GM21526 (cell line): ENCODE measurements around the gene MYLK4.

ENCODE experiments used
- ATAC-seq: cut with Tn5 transposase; IDR thresholded peaks from one replicate; pipeline ENCODE4 v1.9.1; 2021; ENCODE audit warnings: moderate library complexity; ENCODE audit not compliant: unreplicated experiment, low FRiP score

The MYLK4 gene

DNA sequence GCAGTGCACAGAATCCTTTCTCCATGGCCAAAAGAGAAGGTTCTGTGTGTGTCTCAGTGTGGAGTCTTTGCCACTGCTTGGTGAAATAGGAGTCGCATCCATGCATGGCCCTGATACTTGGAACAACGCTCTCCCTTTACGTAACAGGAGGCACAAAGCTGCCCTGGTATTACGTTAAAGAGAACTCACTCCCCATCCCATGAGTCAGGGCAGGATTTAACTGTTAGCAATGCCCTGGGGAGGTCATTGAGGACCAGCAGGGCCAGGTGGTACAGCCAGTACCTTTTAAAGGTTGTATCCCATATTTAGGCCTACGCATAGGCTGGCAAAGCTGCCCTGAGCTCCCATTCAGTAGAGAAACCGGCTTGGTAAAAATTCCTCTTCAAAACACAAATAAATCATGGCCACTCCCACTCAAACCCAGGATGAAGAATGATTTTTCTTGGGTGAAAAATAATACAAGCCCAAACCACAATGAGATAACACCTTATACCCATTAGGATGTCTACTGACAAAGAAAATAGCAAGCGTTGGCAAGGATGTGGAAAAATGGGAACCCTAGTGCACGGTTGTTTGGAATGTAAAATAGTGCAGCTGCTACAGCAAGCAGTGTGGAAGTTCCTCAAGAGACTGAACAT is 37.1 kb downstream of the MYLK4 start:
- no peak for ATAC-seq

DNA sequence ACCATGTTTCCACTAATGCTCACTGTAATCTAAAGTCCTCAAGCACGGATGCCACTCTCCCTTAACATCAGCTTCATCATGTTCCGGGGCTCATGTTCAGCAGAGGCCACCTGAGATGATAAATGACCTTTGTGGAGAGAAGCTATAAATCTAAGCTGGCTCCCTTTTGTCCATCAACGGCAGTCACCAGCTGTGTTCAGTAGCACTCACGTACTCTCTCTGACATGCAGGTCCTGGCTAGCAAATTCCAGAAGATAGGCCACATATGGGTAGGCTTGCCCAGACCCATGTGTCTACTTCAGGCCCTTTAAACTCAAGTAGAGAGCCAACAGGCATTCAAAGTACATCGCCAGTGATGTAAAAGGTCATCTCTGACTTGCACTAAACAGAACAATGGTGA is 38.6 kb downstream of the MYLK4 start:
- no peak for ATAC-seq

DNA sequence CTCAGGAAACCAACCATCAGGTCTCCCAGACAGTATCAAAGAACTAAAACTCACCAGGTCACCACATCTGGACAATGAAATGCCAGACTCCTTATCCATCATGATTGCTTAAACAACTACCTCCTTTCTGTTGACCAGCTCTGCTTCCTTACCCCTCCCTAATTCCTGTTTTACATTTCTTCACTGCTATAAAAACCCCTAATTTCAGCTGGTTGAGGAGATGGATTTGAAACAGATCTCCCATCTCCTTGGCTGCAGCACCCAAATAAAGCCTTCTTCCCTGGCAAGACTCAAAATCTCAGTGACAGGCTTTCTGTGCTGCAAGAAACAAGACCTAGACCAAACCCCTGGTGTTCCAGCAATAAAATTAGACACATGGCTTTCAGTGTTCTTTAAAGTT is 40.3 kb downstream of the MYLK4 start:
- no peak for ATAC-seq

DNA sequence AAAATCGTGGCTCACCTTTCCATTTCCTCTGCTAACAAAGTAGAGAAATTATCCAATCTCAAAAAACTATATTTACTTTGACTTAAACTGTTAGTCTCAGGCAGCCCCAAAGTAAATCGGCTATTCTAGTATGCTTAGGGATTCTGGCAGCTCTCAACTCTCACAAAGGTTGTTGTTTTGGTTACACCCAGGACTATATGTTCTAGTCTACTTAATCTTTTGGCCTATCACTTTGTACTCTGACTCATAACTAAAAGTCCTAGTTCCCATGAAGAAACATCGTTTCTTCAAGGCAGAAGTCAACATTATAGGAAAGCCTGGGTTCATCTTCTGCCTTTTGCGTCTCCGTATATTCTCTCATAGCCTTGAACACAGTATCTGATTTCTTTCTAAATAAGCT is 42.3 kb downstream of the MYLK4 start:
- no peak for ATAC-seq

DNA sequence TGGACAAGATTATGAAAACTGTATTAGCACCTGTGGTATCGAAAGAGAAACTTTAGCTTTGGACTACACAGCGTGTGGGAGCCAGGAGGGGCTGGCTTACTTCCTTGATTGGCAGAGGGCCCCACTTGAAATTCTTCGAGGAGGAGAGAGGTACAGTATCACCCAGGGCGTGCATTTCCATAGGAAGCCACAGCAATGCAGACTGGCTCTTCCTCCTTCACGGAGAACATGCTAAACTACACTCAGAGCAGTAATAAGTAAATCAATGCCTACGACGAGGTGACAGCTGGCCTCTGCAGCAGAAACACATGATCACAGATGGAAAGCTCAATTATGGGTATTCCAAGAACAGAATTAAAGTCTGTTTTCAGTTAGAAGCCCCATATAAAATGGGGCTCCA is 44.2 kb downstream of the MYLK4 start:
- no peak for ATAC-seq

DNA sequence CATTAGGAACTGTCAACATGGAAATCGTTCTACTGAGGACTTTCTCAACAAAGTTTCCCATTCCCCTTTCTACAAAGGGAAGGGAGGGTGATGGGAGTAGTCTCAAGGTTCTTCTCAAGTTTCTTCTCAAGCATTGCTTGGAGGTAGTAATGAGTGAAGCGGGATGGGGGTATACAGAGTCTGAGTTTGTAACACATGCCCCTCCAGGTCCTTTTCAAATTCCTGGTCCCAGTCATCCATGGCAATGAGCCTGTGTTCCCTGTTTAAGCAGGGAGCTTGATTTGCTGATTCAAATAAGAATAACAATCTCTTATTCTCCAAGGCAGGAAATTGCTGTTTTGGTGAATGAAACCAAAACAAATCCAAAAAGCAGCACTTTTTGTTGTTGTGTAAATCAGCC is 45.5 kb downstream of the MYLK4 start:
- ATAC-seq, result no peak

DNA sequence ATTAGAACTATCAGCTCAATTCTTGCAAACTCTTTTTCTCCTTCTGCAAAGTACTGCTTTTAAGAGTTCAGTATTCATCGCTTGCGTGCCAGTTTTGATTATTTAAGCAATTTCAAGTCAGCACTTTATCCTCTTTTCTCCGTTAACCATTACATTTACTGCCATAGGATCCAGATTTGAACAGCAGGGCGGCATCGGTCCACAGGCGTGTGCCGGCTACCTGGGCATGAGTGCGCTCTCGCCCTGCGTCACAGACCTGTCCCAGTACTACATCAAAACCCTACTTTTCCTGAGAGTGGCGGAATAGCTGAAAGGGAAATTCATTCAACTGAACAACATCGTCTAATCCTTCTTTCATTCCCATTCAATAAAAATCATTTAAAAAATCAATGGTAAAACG is 53.4 kb downstream of the MYLK4 start:
- no peak for ATAC-seq

DNA sequence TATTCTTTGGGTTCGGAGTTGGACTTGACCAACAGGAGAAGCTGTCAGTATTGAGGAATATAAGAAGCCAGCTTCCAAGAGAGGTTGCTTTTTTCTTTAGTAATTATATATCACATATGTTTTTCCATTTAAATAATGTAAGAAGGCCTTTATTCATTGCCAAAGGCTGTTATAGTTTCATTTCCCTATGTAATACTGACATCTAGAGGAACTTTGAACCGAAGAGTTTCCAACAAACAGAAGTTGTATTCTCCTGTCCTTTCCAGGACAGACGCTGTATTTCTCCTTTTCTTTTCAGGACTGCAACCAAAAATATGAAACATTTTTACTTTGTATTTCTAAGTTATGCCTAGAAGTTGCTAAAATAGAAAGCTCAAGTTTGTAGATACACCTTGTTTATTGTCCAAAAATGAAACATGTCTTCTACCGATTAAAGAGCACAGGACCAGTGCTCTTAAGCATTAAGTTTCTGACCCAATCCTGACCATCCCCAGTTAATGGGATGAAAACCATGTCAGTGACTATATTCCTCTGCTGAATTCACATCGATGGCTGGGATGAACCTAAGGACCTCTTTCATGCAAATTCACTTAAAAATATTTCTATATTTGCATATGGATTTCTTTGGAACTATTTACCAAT is 55.1 kb downstream of the MYLK4 start:
- ATAC-seq, result no peak

DNA sequence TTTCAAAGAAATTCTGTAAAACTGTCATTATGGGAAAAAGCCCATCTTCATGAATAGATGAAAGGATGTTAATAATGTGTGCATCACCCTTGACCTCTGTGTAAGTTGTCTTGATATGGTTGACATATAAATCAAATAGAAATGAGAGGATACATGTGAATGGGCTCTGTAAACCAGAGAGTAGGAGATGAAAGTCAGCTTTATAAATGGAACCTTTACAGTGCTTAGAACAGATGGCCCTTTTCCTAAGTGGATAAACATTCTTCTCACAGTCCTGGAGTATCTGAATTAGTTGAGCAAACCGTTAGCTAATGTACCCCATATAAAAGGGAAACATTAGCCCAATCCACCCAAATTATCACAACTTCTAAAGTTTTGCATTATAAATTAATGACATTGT is 57.5 kb downstream of the MYLK4 start:
- ATAC-seq, result no peak

DNA sequence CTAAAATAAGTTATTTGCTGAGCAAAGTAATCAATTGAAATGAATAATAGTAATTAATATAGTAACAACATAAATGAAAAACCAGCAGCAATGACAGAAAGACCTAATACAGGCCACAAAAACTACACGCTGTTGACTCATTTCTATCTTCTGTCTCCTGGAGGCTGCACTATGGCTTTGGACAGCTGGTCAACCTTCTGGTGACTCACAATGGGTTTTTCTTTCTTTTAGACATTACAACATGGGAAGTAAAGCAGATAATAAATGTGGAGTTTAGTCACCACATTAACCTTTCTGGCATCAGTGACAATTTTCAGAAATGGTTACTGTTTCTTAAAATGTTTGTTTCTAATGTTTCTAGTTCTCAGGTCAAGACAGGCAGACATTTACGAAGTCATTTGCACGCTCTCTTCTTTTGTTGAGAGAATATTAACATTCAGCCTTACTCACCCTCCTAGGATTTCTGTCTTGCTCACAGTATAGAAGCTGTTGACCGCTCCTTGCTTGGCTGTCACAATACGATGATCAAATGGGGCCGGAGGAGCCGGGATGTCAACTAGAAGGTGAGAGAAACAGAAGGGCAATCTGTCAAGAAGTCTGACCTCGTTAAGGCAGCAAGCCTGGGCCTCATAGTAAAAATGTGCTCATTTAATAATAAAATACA is 62.2 kb downstream of the MYLK4 start:
- ATAC-seq, result no peak

DNA sequence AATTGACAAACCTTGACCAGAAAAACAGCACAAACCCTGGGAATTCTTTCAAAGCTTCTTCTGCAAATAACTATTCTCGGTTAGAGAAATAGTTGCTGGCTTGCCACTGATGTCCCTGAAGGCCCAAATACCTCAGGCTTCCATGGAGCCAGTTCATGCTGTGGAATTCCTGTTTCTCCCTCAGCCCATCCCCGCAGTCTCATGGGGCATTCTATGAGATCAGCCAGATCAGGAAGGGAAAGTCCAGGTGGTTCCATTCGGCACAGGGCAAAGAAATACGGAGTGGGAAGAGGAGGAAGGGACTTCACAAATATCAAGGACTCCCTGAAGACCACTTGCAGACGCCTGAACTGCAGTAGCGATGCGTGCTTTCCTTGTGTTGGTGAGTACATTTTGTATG is 63.3 kb downstream of the MYLK4 start:
- no peak for ATAC-seq

DNA sequence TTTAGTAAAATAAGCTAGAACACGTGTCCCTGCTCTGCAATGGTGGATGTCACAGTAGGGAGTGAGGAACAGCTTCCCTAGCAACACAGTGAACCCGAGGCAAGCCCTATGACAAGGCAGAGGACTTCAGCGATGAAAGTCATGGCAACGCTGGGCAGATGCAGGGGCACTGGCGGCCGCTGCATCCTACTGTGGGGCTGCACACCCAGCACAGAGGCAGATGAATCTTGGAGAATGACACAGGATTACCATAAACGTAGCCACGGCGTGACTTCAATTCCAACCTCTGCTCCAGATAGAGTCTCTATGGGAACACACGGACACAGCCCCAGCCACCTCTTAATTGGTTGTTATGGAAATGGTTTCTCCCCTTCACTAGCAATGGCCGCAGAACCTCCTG is 64.2 kb downstream of the MYLK4 start:
- no peak for ATAC-seq

DNA sequence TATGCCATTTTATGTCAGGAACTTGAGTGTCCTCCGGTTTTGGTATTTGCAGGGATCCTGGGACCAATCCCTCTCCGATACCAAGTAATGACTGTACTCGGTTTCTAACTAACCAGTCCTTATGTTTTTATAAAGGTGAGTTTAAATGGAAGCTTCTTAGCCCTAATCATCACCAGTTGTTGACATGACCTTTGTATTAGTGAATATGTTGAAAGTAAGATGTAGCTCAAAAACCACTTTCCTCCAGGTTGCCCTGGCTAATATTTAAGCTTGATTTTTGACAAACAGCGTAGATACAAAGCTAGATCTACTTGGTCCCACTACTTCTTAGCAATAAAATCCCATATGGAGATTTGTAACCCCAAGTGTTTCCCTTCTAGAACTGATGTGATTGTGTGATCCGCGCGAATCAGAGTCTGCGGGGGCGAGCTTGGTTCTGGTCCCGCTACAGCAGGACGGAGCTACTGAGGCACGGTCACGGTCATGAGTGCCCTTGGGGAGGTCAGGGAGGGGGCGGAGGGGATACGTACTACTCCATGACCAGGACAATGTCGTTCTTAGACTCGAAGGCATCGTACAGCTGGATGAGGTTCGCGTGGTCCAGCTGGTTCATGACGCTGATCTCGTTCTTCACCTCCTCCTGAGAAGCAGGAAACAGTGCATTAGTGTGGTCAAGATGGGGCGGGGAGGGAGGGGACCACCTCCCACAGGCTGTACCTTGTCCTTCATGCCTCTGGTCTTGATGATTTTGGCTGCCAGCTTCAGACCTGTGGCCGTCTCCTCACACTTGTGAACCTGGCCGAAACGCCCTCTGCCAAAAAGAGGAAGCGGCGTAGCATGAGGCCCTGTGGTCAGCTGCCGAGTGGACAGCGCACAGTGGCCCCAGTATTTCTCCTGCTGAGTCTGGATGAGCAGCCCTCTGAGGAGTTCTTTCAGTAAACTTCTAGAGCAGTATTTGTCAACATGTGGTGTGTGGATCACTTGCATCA is 65.7 kb downstream of the MYLK4 start:
- no peak for ATAC-seq

DNA sequence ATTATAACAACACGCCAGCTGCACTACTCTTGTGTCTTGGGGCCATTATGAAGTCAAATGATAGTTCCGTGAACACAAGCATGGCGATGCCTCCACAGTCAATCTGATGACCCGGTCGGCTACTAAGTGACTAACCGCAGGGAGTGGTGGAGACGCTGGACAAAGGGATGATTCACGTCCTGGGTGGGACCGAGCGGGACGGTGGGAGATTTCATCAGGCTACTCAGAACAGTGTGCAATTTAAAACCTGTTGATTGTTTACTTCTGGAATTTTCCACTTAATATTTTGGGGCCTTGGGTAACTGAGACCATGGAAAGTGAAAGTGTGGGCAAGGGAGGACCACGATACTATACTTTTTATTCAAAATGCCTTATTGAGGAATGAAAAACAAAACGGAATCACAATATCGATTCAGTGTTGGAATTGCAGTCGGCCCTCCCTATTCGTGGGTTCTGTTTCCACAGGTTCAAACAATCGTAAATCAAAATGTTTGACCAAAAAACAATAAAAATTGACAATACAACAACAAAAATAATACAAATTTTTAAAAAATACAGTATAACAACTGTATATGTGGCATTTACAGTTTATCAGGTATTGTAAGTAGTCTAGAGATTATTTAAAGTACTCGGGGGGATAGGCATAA is 66.5 kb downstream of the MYLK4 start:
- no peak for ATAC-seq

DNA sequence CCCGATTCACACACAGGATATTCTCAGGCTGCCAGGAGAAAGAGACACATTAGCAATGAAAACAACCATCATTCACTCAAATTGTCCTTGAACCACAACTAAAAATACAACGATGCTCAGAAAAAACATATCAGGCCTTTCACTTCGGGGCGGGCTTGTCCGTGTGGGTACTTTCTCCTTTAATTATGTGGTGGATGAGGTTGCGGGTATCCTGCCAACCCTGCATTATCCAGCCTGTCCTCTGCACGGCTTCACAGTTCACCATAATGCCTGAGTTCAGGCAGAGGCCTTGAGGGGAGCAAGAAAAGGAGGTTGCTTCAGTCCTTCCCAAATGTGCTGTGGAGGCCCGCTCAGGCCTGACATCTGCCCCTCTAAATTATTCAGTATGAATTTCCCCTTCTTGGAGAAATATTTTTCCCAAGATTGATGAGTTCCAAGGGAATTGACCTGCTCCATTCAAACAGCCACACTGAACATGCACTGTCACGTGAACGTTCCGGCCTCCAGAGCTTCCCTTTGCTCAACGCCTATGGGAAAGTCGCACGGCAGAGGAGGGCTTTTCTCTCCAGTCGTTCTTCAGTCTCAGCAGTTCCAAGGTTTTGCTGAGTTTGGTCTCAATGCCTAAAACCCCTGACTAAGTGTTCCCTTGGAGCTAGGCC is 70.3 kb downstream of the MYLK4 start:
- no peak for ATAC-seq

DNA sequence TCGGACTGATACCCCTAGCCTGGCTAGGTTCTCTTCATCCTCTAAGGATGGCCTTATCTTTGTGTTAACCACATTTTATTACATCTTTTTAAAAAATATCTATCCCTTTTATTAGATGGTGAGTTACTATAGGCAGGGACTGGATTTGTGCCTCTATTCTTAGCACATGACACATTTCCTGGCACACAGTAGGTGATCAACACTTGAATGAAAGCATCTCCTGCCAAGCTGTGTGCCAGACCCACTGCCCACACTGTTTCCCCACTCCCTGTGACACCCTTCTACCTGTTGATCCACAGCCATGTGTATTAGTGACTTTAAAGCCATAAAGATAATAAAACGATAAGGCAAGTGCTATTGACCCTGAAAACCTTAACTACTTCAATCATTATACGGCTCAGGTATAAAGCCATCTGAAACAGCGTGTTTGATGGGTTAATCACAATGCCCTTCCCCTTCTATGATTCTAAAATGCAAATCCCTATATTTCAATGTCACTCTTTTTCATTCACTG is 73.6 kb downstream of the MYLK4 start:
- no peak for ATAC-seq

DNA sequence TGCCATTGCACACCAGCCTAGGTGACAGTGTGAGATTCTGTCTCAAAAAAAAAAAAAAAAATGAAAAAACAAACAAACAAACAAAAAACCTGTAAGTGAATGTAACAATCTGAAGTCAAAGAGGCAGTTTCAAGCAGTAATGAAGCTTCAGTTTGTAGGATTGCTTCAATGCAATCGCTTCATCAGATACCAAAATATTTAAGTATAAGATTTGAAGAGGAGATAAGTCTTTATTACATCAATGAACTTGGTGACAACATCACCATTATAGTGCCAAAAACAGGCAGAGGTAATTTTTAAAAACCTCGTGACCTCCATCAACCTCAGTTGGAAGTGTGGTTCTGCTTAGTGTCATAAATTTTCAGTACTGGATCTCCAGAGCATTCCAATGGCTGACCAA is 74.7 kb downstream of the MYLK4 start:
- ATAC-seq, result no peak

DNA sequence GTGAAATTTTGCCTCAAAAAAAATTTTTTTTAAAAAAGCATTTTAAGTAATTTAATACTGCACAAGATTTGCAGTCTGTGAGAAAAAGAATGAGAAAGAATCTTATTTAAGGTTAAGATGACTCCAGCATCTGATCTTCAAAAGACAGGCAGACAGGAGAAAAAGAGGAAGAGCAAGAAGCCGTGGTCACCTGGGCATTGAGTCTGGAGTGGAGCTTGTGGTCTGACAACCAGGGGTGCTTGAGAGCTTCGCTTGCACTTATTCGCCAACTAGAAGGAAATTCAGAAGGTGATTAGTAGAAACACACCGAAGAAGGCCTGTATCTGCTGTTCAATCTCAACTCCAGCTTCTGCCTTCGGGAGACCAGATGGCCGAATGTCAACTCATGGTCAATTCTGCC is 75.9 kb downstream of the MYLK4 start:
- no peak for ATAC-seq

DNA sequence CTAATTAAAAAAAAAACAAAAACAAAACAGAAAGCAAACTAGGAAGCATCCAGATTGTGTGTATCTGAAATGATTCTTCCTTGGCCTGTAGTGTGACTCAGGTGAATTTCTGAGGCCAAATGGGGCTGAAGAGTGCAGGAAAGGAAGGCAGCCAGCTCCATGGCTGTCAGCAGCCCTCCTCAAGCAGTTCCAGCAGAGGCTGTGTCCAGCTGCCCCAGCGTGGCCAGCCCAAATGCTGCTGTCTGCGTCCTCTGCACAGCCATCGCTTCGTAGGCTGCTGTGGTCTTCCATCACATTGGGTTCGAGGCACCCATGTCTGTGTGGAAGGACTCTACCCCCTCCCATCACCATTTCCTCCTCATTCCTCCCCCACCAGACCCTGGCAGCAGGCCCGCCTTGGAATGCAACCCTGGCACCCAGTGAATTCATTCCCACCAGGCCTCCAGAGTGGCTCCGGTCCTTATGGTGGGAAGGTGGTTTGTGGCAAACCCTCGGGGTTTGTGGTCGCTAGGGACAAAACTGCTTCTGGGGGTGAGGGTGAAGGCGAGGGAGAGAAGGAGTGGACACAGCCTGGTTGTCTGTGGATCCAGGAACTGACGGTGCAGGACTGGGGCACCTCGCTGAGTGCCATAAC is 81.5 kb downstream of the MYLK4 start:
- no peak for ATAC-seq
